IMR-90 (cell line): ENCODE measurements around the gene CARNS1. TPM values are rescaled to one million over a fixed set of nuclear protein-coding genes. Genes with fewer than 3 reads are reported as not detected.

Source experiments
- microRNA-seq, 2 experiments: library from miRNA; stranded (forward) in 1 of 2; unstranded in 1 of 2; fragments of 10-50 nt in 1 of 2; fragments of <30 nt in 1 of 2; gene quantifications in 1 of 2; microRNA quantifications in 1 of 2; one replicate each; pipeline versions ENCODE3 to v1.1.0; 2013 to 2020; ENCODE audit not compliant: insufficient read depth in 1 of 2, insufficient read length in 1 of 2, unreplicated experiment in 1 of 2
- polyA plus RNA-seq, 3 experiments: library from polyadenylated mRNA; depleted of rRNA; stranded (reverse); fragments of >200 nt; gene quantifications; 2 replicates each; pipeline ENCODE4 v1.2.3, GENCODE V29; 2012; ENCODE audit warnings: low replicate concordance in 1 of 3
- small RNA-seq, 5 experiments: library from RNA; depleted of rRNA; stranded (forward); fragments of <200 nt; gene quantifications; one replicate each; pipeline ENCODE3, GENCODE V24; 2012
- total RNA-seq: library from RNA; depleted of rRNA; stranded (reverse); fragments of >200 nt; gene quantifications from 2 replicates; pipeline ENCODE4 v1.2.3, GENCODE V29; 2012; rRNA removed

The CARNS1 gene
- total and polyA plus RNA-seq, 2 of the 4 experiments (the other 2 are of a cell fraction): under 0.01 to 0.32 TPM

Small RNAs within 50 kb of the gene (microRNA-seq; reads per million reads assigned to microRNA genes)
- not detected for gene RNU6-1238P (ENCODE audit: insufficient read depth, insufficient read length)

Small RNAs within 50 kb of the gene (small RNA-seq; reads per million reads assigned to genes)
- 0 to 0.08 (median 0) reads per million in 5 experiments for gene RNU6-1238P

Other genes starting within 250 kb of the CARNS1 start
- gene GRK2, start 149.2 kb upstream of the CARNS1 start, total RNA-seq: 23.9 and 26.7 TPM in 2 replicates
- gene GRK2, start 149.2 kb upstream of the CARNS1 start, polyA plus RNA-seq (2012; rRNA removed): 41.8 and 45.8 TPM in 2 replicates
- gene ANKRD13D, start 126.4 kb upstream of the CARNS1 start, total RNA-seq: 7.3 and 8.1 TPM in 2 replicates
- gene ANKRD13D, start 126.4 kb upstream of the CARNS1 start, polyA plus RNA-seq (2012; rRNA removed): 38.4 and 44.0 TPM in 2 replicates
- 7.3 and 7.8 TPM in 2 replicates for gene SSH3, start 112.1 kb upstream of the CARNS1 start, total RNA-seq
- 26.7 and 29.2 TPM in 2 replicates for gene SSH3, start 112.1 kb upstream of the CARNS1 start, polyA plus RNA-seq (2012; rRNA removed)
- 40.8 and 46.4 TPM in 2 replicates for gene POLD4, start 62.1 kb upstream of the CARNS1 start, total RNA-seq
- gene POLD4, start 62.1 kb upstream of the CARNS1 start, polyA plus RNA-seq (2012; rRNA removed): 133 and 152 TPM in 2 replicates
- gene CLCF1, start 42.1 kb upstream of the CARNS1 start, total RNA-seq: 5.0 and 5.6 TPM in 2 replicates
- 27.8 and 34.4 TPM in 2 replicates for gene CLCF1, start 42.1 kb upstream of the CARNS1 start, polyA plus RNA-seq (2012; rRNA removed)
- gene RAD9A, start 23.7 kb upstream of the CARNS1 start, total RNA-seq: 1.9 and 2.0 TPM in 2 replicates
- gene RAD9A, start 23.7 kb upstream of the CARNS1 start, polyA plus RNA-seq (2012; rRNA removed): 10.3 and 12.6 TPM in 2 replicates
- 294 and 313 TPM in 2 replicates for gene PPP1CA, start 13.8 kb upstream of the CARNS1 start, total RNA-seq
- gene PPP1CA, start 13.8 kb upstream of the CARNS1 start, polyA plus RNA-seq (2012; rRNA removed): 228 and 260 TPM in 2 replicates
- gene TBC1D10C, start 11.6 kb upstream of the CARNS1 start, total RNA-seq: under 0.01 and 0.18 TPM in 2 replicates
- 0.07 and 0.11 TPM in 2 replicates for gene TBC1D10C, start 11.6 kb upstream of the CARNS1 start, polyA plus RNA-seq (2012; rRNA removed)
- 47.8 and 58.4 TPM in 2 replicates for gene RPS6KB2, start 12.8 kb downstream of the CARNS1 start, total RNA-seq
- 50.7 and 55.3 TPM in 2 replicates for gene RPS6KB2, start 12.8 kb downstream of the CARNS1 start, polyA plus RNA-seq (2012; rRNA removed)
- not detected in 2 replicates for gene PTPRCAP, start 22.0 kb downstream of the CARNS1 start, total RNA-seq
- gene PTPRCAP, start 22.0 kb downstream of the CARNS1 start, polyA plus RNA-seq (2012; rRNA removed): 0.14 and 0.24 TPM in 2 replicates
- 76.4 and 79.4 TPM in 2 replicates for gene CORO1B, start 27.8 kb downstream of the CARNS1 start, total RNA-seq
- 138 and 151 TPM in 2 replicates for gene CORO1B, start 27.8 kb downstream of the CARNS1 start, polyA plus RNA-seq (2012; rRNA removed)
- not detected in 2 replicates for gene GPR152, start 37.1 kb downstream of the CARNS1 start, total RNA-seq
- not detected in 2 replicates for gene GPR152, start 37.1 kb downstream of the CARNS1 start, polyA plus RNA-seq (2012; rRNA removed)
- not detected in 2 replicates for gene CABP4, start 39.7 kb downstream of the CARNS1 start, total RNA-seq
- gene CABP4, start 39.7 kb downstream of the CARNS1 start, polyA plus RNA-seq (2012; rRNA removed): not detected in 2 replicates
- gene TMEM134, start 53.6 kb downstream of the CARNS1 start, total RNA-seq: 12.5 and 18.9 TPM in 2 replicates
- 55.0 and 64.4 TPM in 2 replicates for gene TMEM134, start 53.6 kb downstream of the CARNS1 start, polyA plus RNA-seq (2012; rRNA removed)
- 91.4 and 95.5 TPM in 2 replicates for gene AIP, start 67.3 kb downstream of the CARNS1 start, total RNA-seq
- 122 and 130 TPM in 2 replicates for gene AIP, start 67.3 kb downstream of the CARNS1 start, polyA plus RNA-seq (2012; rRNA removed)
- gene PITPNM1, start 89.7 kb downstream of the CARNS1 start, total RNA-seq: 4.7 and 5.0 TPM in 2 replicates
- 15.4 and 18.3 TPM in 2 replicates for gene PITPNM1, start 89.7 kb downstream of the CARNS1 start, polyA plus RNA-seq (2012; rRNA removed)
- 8.1 and 9.2 TPM in 2 replicates for gene CDK2AP2, start 92.5 kb downstream of the CARNS1 start, total RNA-seq
- gene CDK2AP2, start 92.5 kb downstream of the CARNS1 start, polyA plus RNA-seq (2012; rRNA removed): 44.7 and 49.8 TPM in 2 replicates
- gene CABP2, start 107.8 kb downstream of the CARNS1 start, total RNA-seq: not detected in 2 replicates
- gene CABP2, start 107.8 kb downstream of the CARNS1 start, polyA plus RNA-seq (2012; rRNA removed): not detected in 2 replicates
- 947 and 1,000 TPM in 2 replicates for gene GSTP1, start 168.1 kb downstream of the CARNS1 start, total RNA-seq
- 1,539 and 1,653 TPM in 2 replicates for gene GSTP1, start 168.1 kb downstream of the CARNS1 start, polyA plus RNA-seq (2012; rRNA removed)
- gene NDUFV1, start 191.3 kb downstream of the CARNS1 start, total RNA-seq: 119 and 120 TPM in 2 replicates
- gene NDUFV1, start 191.3 kb downstream of the CARNS1 start, polyA plus RNA-seq (2012; rRNA removed): 133 and 148 TPM in 2 replicates
- 0.83 and 1.4 TPM in 2 replicates for gene NUDT8, start 214.3 kb downstream of the CARNS1 start, total RNA-seq
- 2.5 and 3.2 TPM in 2 replicates for gene NUDT8, start 214.3 kb downstream of the CARNS1 start, polyA plus RNA-seq (2012; rRNA removed)
- gene TBX10, start 224.1 kb downstream of the CARNS1 start, total RNA-seq: not detected in 2 replicates
- not detected in 2 replicates for gene TBX10, start 224.1 kb downstream of the CARNS1 start, polyA plus RNA-seq (2012; rRNA removed)
- gene ACY3, start 235.1 kb downstream of the CARNS1 start, total RNA-seq: not detected in 2 replicates
- not detected in 2 replicates for gene ACY3, start 235.1 kb downstream of the CARNS1 start, polyA plus RNA-seq (2012; rRNA removed)